GM21786 (cell line): Measurements from ENCODE around the gene HSPA6.
"Not testable (repeated sequence)": the region's sequence is repeated elsewhere in the genome, so short reads cannot be mapped to it uniquely, and the experiment has no call there.

Source experiments
- ATAC-seq: cut with Tn5 transposase; IDR thresholded peaks from one replicate; pipeline ENCODE4 v1.9.1; 2021; ENCODE audit not compliant: unreplicated experiment

Gene HSPA6

DNA sequence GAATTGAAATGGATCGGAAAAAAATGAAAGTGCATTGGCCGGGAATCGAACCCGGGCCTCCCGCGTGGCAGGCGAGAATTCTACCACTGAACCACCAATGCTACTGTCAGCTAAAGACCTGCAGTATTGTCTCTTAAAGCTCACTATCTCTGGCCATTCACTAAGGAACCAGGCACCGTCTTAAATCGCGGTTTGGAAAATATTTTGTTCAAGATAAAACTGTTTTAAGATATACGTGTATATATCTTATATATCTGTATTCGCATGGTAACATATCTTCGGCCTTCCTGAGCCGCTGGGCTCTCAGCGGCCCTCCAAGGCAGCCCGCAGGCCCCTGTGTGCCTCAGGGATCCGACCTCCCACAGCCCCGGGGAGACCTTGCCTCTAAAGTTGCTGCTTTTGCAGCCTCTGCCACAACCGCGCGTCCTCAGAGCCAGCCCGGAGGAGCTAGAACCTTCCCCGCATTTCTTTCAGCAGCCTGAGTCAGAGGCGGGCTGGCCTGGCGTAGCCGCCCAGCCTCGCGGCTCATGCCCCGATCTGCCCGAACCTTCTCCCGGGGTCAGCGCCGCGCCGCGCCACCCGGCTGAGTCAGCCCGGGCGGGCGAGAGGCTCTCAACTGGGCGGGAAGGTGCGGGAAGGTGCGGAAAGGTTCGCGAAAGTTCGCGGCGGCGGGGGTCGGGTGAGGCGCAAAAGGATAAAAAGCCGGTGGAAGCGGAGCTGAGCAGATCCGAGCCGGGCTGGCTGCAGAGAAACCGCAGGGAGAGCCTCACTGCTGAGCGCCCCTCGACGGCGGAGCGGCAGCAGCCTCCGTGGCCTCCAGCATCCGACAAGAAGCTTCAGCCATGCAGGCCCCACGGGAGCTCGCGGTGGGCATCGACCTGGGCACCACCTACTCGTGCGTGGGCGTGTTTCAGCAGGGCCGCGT lies at the start of gene HSPA6:
Gene HSPA6 (plus strand): TSS at position 724 of the 925 bp plus-strand sequence. CDS start 119 bp downstream, at position 843.
- peak; percentile 50 for ATAC-seq

DNA sequence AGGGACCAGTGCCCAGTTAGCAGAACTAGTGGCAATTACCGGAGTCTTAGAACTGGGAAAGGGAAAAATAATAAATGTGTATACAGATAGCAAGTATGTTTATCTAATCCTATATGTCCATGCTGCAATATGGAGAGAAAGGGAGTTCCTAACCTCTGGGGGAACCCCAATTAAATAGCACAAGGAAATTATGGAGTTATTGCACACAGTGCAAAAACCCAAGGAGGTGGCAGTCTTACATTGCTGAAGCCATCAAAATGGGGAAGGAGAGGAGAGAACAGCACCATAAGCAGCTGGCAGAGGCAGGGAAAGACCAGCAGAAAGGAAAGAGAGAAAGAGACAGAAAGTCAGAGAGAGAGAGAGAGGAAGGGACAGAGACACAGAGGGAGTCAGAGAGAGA lies 46.6 kb upstream of the HSPA6 start:
- ATAC-seq: not testable (repeated sequence)

DNA sequence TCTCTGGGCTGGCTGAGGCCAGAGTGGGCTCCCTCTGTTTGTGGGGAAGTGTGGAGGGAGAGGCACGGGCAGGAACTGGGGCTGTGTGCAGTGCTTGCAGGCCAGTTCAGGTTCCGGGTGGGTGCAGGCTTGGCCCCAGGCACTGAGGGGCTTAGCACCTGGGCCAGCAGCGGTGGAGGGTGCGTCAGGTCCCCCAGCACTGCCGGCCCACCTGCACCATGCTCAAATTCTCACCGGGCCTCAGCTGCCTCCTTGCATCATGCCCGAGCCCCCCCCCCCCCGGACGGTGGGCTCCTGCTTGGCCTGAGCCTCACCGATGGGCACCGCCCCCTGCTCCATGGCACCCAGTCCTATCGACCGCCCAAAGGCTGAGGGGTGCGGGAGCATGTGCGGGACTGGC lies 45.4 kb upstream of the HSPA6 start:
- no peak for ATAC-seq

DNA sequence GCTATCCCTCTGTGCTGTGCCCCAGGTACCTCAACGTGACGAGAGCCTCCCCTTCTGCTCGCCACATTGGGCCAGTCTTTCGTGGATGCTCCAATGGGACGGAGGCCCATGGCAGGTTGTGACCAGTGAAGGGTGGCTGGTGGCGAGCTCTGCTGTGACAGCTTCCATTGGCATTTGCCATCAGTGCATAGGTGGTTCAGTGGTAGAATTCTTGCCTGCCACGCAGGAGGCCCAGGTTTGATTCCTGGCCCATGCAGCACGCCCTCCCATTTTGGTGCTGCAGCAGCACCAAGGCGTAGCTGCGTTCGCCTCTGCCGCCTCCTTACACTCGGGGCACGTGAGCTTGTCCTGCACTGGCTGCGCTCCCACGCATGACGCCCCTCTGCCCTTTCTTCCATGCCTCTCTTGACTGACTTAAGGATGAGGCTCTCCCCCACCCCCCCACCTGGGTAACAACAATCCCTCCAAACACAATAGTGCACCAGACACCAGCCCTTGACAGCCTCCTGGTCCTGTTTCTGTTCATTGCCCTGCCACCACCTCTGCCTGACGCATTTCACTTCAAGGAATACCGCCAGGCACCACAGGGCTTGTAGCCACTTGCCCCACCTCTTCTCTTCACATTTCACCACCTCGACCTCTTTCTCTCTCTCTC lies 43.8 kb upstream of the HSPA6 start:
- no peak for ATAC-seq

DNA sequence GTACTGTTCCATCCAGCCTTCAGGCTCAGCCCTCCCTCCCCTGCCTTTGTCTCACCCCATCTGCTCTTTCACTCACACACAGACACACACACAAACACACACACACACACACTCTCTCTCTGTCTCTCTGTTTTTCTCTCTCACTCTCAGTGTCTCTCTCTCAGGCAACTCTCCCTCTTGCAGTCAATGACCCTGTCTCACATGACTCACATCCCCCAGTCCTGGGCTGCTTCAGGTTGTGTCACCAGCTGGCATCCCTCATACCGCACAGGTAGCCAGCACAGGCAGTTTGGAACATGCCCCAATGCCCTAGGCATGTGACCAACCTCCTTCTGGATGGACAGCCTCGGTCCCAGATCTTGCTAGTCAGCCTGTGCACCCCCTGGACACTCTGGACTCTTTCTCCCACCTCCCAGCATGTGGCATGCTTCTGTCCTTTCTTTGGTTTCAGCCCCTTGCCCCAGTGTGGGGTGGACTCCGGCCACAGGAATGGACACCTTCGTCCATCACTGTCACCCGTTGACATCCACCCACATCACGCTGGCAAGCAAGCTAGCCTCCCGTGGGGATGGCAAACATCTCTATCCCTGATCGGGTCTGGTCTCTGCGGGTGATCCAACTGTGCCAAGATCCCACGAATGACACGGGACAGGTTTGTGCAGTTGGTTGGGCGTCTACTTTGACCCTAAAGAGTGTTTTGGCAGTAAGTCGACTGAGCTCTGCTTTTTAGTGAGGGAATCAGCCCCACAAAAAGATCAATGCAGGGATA lies 42.5 kb upstream of the HSPA6 start:
- no peak for ATAC-seq

DNA sequence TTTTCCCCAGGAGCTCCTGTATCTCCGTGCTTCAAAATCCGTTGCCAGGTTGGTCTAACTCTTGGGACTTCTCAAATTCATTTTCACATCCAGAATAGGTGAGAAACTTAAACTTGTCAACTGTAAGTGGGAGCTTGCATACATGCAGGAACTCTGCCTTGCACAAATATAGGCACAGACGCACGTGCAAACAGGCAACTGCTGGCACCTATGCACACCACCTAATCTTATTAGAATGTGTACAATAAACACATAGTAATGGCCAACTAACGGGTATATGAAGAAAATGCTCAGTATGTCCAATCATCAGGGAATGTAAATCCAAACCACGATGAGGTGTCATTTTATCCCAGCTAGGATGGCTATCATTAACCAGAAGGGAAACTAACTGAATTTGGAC lies 41.7 kb upstream of the HSPA6 start:
- no peak for ATAC-seq

DNA sequence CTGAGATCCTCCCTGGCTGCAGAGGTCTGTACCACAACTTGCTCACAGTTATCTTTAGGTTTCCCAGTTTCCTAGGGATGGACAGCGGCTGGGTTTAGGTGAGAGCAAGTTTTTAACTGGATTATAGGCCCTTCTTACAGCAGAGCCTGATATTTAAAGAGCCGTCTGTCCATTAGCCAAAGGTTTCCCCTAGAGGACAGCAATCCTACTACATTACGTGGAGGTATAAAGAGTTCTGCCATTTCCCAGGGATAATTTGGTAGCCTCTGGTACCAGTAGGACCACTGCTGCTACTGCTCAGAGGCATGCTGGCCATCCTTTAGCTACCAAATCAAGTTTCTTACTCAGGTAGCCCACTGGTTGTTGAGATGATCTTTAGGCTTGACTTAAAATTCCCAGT lies 41.0 kb upstream of the HSPA6 start:
- ATAC-seq: no peak

DNA sequence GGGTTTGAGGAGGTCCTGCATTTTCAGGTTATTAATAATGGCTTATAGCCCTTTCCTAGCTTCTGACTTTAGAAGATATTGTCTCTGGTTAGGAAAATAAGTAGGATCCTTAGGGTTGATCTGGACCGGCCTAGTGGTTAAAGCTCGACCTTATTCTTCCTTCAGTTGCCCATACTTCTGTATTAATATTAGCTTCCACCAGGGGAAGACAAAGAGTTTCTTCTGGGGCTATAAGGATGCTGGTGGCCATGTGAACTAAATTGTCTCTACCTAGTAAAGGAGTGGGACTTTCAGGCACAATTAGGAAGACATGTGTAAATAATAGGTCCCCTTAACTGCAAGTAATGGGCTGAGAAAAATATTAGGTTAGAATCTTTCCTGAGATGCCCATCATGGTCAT lies 39.7 kb upstream of the HSPA6 start:
- ATAC-seq: no peak

DNA sequence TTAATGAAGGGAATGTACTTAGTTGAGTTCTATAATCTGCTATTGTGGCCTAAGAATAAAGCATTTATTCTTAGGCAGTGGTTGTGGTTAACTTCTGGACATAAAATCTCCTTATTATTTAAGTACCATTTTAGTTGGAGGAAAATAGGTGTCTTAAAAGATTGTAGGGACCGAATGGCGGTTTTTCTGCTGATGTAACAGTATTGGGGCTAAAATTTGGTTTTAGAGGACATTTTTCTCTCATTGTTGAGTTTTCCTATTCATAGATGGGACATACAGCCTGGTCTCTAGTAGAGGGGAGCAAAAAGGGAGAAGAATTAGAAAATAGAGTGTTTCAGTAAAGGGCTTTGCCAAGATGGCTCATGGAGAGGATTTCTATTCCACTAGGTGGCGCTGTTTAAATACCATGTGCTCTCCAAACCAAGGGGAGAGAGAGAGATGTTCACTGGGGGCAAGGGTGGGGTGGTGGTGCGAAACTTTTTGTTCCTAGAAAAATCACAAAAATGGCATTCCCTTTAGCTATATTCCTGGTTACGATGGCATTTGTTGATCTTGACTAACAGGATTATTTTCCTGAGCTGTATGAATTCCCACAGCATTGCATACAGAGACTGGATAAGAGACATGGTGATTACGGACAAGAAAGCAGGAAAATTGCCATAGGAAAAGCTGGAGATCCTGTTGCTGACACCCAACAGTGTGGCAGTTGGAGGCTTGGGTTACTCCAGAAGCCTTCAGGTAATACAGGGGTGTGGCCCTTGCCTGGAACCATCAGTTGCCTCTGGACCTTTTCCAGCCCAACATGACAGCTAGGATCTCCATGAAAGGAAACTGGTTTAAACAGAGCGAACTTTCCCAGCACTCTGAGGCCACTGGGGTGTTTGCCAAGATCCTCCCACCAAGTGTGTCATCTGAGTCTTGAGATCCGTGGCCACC lies 37.3 kb upstream of the HSPA6 start:
- no peak for ATAC-seq

DNA sequence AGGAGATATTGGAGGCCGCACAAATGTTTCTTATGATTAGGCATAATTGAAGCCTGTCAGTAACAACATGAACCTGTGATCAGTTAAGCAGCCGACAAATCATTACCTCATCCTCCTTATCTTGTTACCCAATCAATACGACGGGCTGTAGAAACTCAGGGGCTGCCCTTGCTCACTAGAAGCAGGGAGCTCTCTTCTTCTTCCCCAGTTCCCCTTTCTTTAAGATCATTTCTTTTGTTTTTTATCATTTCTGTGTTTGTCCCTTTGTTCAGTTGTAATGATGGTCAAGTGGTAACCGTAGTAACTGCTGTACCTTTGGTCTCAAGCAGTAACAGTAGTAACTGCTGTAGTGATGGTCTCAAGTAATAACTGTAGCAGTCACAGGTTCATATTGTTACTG lies 32.9 kb upstream of the HSPA6 start:
- no peak for ATAC-seq

DNA sequence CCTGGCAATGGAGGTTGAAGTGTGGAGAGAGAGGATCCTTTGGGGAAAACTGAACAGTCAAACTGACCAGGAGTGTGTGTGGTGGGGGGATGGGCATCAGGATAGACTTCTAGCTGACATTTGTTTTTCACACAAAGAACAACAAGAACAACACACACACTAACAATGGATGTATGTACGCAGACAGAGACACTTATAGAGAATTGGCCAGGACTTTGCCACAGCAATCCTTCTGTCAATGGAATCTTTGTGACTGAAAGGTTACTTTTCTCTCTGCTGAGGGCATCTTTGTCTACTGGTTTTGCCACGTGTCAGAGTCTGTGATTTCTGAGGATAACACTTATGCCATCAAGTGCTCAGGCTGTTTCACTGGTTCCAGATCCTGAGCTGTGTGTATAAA lies 31.5 kb upstream of the HSPA6 start:
- ATAC-seq: no peak

DNA sequence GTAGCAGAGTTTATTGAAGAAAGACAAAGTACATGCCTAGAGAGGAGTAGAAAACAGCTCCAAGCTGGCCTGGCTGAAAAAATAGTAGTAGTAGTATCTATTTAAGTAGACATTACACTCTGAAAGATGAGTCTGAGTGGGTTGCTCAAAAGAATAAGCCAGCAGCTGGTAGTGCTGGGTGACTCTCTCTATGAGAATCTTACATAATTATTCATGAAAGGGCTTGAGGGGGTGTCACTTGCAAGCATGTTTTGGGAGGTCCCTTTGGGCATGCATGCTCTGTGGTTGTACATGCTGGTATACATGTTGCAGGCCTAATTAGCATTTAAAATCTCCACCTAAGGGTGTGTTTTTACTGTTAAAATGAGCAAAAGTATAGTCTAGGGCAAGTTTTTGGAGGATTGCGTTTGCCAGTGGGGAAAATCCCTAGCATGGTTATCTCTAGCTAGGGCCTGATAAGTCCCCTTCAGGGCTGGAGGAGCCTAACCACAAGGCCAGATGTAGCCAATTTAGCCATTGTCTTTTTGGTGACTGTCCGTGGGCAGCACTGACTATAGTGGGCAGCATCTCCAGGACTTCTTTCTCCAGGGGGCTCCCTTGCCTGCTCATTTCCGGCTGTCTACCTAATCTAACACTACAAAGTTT lies 30.1 kb upstream of the HSPA6 start:
- ATAC-seq: no peak

DNA sequence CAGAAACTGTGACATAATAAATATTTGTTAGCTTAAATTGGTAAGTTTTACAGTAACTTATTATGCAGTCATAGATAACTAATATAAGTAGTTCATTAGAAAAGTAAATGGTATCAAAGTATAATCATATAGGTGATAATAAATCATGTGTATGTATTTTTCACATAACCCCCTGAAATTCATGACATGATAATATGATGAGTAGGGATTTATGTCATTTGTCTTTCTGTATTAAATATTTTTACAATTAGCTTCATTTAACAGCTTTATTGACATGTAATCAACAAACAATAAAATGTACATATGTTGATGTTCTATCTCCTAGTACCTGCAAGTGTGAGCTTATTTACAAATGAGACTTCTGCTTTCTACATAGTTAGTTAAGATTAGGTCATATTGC lies 28.9 kb upstream of the HSPA6 start:
- ATAC-seq: no peak

DNA sequence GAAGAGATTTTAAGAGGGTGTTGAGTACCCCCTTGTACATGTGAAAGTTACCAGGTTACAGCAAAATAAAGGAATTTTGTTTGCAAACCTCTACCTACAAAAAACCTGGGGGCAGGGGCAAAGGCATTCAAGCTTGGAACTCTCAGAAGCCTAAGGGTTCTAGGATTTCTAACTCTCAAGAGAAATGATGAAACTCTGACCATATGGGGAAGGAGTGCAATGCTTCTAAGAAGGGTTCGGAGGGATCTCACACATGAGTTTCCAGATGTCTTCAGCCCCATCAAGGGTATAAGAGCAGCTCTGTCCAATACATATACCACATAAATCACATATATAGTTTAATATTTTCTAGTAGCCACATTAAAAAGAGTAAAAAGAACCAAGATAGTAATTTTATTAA lies 26.4 kb upstream of the HSPA6 start:
- ATAC-seq: no peak

DNA sequence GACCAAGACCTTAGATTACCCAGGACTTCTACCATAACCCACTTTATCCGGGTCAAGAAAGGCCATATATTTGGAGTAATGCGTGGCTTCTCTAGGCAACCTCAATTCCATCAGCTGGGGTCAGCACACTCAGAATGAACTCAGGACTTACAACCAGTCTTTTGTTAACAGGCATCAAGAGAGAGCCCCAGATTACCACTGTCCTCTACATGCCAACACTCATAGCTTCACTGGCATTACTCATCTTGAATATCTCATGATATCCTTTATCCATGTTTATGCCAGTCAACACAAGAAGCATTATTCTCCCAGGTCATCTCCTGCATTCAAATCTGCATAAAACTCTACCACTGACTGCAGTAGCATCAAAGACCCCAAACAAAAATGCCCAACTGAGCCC lies 25.7 kb upstream of the HSPA6 start:
- no peak for ATAC-seq

DNA sequence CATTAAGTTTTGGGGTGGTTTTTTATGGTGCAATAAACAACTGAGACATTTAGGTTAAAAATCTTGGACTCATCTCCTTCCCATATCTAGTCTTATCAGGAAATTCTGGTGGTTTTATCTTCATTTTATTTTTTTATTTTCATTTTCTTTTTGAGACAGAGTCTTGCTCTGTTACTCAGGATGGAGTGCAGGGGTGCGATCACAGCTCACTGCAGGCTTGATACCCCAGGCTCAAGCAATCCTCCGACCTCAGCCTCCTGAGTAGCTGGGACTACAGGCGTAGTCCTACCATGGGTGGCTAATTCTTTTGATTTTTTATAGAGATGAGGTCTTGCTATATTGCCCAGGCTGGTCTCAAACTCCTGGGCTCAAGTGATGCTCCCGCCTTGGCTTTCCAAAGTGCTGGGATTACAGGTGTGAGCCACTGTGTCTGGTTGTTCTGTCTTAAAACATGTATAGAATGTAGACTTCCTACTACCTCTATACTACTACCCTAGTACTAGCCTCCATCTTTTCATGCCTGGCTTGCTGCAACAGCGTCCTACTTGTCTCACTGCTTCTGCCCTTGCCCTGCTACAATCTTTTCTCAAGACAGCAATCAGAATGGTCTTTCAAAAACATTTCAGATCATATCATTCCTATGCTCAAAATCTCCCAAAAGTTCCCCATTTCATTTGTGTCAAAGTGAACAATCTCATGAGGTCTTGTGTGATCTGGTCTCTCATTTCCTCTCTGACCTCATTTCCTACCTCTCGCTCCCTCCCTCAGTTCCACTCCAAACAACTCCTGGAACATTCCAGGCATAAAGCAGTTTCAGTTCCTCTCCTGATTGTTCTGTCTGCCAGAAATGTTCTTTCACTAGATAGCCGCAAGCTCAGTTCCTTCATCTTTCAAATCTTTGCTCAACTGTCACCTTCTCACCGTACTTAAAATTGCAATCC lies 25.0 kb upstream of the HSPA6 start:
- ATAC-seq: no peak

DNA sequence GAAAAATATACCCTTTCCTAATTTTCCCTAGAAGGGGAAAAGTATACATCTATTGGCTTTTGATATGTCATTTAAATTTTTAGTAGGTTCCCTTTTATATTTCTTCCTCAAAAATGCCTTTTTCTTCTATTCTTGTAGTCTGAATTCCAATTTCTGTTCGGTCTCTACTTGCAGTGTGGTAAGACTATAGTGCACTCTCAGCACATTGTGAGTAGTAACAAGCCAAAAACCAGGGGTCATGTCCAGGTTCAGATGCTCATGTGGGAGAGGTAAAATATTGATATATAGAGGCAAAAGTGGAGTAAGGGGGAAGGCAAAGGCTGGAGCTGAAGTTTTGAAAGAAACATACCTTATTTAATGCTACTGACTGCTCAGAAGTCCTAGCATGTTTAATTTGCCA lies 23.1 kb upstream of the HSPA6 start:
- ATAC-seq: no peak

DNA sequence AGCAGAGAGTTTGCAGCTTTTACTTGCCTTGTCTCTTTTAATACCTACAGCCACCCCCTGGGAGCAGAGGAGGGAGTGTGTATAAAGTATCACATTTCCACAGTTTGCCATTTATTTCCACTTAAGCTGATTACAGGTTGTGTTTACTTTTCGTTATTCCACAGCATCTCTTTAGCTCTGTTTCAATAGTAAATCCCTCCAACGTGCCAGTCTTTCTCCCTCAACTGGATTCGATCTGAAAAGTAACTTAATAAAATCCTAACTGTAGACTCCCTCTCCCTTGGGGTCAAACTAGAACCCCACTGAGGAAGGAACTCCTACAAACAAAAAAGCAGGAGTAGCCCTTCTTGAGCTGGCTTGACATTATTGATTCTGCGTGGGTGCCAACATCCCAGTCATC lies 22.2 kb upstream of the HSPA6 start:
- no peak for ATAC-seq
